GM10266 (cell line): ENCODE results near the gene LRMDA.

Source experiments
- DNase-seq: peaks from one replicate; pipeline ENCODE4 v3.0.0; 2012; ENCODE audit errors: extremely low spot score
- CTCF ChIP-seq: IDR thresholded peaks from 2 replicates; pipeline ENCODE4 v1.5.1; 2012; ENCODE audit warnings: mild to moderate bottlenecking, low read depth; ENCODE audit not compliant: control insufficient read depth, insufficient read depth; ENCODE audit errors: missing control alignments

The LRMDA gene

GRCh38 chr10:76309741-76310587 lies 878.5 kb downstream of the LRMDA start:
- no peak for DNase-seq
- TF ChIP-seq CTCF, result no peak

DNA sequence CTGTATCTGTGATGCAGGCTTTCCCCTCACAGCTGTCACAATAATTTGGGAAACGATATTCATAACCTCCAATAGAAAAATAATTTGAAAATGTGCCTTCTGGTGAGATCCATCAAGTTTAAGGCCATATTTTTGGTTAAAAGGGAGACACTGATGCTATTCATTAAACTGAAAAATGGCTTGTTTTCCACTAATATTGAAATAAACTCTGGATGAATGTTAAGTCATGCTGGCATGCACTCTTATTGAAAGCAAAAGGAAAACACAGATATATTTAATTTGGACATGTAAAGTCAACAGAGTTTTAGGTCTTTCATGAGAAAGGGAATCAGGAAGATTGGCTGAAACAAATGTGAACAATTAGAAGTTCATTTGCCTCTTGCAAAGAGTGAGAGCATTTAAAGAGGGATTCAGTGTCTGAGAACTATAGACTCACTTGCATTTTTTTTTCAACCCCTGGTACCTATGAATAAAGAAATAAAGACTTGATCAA lies 879.2 kb downstream of the LRMDA start:
- no peak for TF ChIP-seq CTCF
- DNase-seq, result no peak

DNA sequence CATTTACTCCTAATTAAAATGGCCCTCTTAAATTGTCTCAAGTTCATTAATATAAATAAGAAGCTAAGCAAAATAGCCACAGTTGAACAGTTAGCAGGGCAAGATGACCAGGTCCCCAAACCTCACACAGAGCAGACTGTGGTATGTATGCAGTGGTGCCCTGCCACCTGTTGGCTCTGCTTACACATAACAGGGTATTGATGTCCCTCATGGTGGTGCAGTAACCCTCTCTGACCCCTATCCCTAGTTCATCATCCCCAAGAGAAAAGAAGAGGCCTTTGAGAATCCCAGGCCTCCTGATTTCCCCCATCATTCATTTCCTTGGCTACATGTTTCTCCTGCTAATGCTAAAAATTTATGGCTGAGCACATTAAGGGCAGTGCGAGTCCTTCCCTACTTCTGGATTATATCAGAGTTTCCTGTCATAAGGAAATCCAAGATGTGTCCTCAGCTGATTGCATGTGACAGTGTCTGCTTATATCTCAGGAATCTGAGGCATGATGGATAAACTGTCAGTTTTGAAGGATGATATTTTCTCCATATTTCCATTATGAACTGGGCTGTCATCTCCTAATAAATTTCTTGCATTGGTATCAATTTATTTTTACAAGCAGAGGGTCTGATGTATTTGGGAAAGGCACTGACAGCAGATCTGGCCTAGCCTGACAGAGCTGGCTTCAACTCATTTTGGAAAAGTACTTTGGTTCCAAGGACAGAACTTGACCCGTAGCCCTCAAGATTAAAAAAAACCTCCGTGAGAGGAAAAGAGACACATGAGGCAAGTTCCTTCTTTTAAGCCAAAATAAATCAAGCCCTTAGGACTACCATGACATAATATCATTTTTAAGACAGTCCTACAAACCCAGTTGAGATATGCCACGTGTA lies 880.6 kb downstream of the LRMDA start:
- peak; percentile 15 for DNase-seq
- peak; percentile 35 for TF ChIP-seq CTCF

- peak; percentile 3 for TF ChIP-seq CTCF
- DNase-seq, result no peak
Measured at GRCh38 chr10:76315240-76315639, 883.8 kb downstream of the LRMDA start.

DNA sequence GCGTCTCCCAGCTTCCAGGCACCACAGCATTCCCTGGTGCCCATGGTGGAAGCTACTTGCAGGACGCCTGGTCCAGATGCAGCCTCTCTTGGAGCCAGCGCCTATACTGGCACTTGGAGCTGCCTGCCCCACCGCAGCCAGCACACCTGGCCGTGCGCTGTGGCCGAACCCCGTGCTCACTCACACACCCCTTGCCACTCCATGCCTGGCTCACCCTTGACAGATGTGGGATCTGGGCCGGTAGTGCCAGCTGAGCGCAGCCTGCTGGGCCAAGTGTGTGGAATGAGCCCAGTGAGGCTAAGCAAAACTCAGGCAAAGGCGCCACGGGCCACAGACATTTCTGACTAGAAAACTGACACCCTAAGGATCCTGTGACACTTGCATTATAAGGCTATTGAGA lies 884.8 kb downstream of the LRMDA start:
- no peak for DNase-seq
- no peak for TF ChIP-seq CTCF

GRCh38 chr10:76317078-76317477 lies 885.7 kb downstream of the LRMDA start:
- no peak for TF ChIP-seq CTCF
- no peak for DNase-seq
